A549 (cell line): ENCODE data around the gene PDIA3. TPM values are rescaled to one million over a fixed set of nuclear protein-coding genes. Genes with fewer than 3 reads are reported as not detected.
"Not testable (repeated sequence)": the region's sequence is repeated elsewhere in the genome, so short reads cannot be mapped to it uniquely, and the experiment has no call there.

Experiments used
- ATAC-seq, 2 experiments: fragments of 200-7000 bp in 1 of 2; fragments of >200 bp in 1 of 2; cut with Nextera tagmentation in 1 of 2; cut with Tn5 transposase in 1 of 2; 3 replicates each; pipeline versions ENCODE4 v1.8.0 to v1.9.1; 2018 to 2020; ENCODE audit warnings: mild to moderate bottlenecking in 1 of 2, moderate library complexity in 1 of 2
- CTCF ChIA-PET: fragments of 300-600 bp; sonication (Branson Sonifier 250); formaldehyde crosslinking; extraction: SDS; loops from one replicate; lab custom pipeline; 2021; ENCODE audit warnings: antibody characterized with exemption, inconsistent platforms; lab: Yijun Ruan, JAX
- POLR2A ChIA-PET: fragments of 350-600 bp; formaldehyde crosslinking; extraction: SDS; loops from one replicate; lab custom pipeline; 2021; ENCODE audit warnings: antibody characterized with exemption, inconsistent platforms; lab: Yijun Ruan, JAX
- DNase-seq, 2 experiments: peaks; one replicate each; pipeline versions ENCODE4 v3.0.0 to v3.0.0-alpha.2; 2011 to 2016; ENCODE audit warnings: low read depth in 1 of 2, low spot score in 1 of 2
- FAIRE-seq: peaks from 2 replicates; lab custom pipeline; 2011; peaks lifted over from hg19 to GRCh38; lab: Jason Lieb, UNC
- H3K27ac ChIP-seq, 2 experiments: fragments of >200 bp; sonication (Bioruptor Twin); formaldehyde crosslinking; 3 replicates each; pipeline ENCODE4 v1.5.1; 2016 to 2017
- H3K4me1 ChIP-seq: fragments of >200 bp; sonication (Bioruptor Twin); formaldehyde crosslinking; 3 replicates; pipeline ENCODE4 v1.6.1; 2016
- H3K4me2 ChIP-seq: fragments of >200 bp; sonication (Bioruptor Twin); formaldehyde crosslinking; 3 replicates; pipeline ENCODE4 v1.6.1; 2016
- H3K4me3 ChIP-seq: fragments of >200 bp; sonication (Bioruptor Twin); formaldehyde crosslinking; 3 replicates; pipeline ENCODE4 v1.5.1; 2016
- H3K9me3 ChIP-seq: fragments of >200 bp; sonication (Bioruptor Twin); formaldehyde crosslinking; 3 replicates; pipeline ENCODE4 v1.6.1; 2016
- CBX2 ChIP-seq: fragments of 200-600 bp; sonication (generic); IDR thresholded peaks from 2 replicates; pipeline ENCODE4 v1.6.1; 2016; ENCODE audit warnings: low read depth, mild to moderate bottlenecking, borderline replicate concordance
- EHMT2 ChIP-seq: fragments of 200-600 bp; sonication (generic); IDR thresholded peaks from 2 replicates; pipeline ENCODE4 v1.6.1; 2016; ENCODE audit warnings: antibody characterized with exemption, low read depth, mild to moderate bottlenecking, moderate library complexity
- FOSL2 ChIP-seq, 2 experiments: fragments of 450-650 bp in 1 of 2; fragments of >200 bp in 1 of 2; sonication (Bioruptor Twin) in 1 of 2; formaldehyde crosslinking; IDR thresholded peaks; 2 replicates each; pipeline versions ENCODE4 v1.5.0 to v1.6.1; 2016 to 2020; ENCODE audit warnings: mild to moderate bottlenecking in 1 of 2, moderate library complexity in 1 of 2
- GATA3 ChIP-seq: IDR thresholded peaks from 2 replicates; pipeline ENCODE4 v1.6.1; 2012; ENCODE audit warnings: borderline replicate concordance
- HEYL ChIP-seq: fragments of 250-450 bp; sonication (Bioruptor Pico); IDR thresholded peaks from 2 replicates; pipeline ENCODE4 v1.8.0; 2021; ENCODE audit warnings: mild to moderate bottlenecking, moderate library complexity
- HOXB13 ChIP-seq: fragments of 250-450 bp; sonication (Bioruptor Pico); IDR thresholded peaks from 2 replicates; pipeline ENCODE4 v1.5.0; 2020; ENCODE audit warnings: low read depth, mild to moderate bottlenecking, moderate library complexity
- JUN ChIP-seq, 2 experiments: fragments of >200 bp; sonication (Bioruptor Twin); formaldehyde crosslinking; IDR thresholded peaks; 2 replicates in 1 of 2; 3 replicates in 1 of 2; pipeline ENCODE4 v1.6.1; 2016 to 2017
- MYC ChIP-seq: IDR thresholded peaks from 2 replicates; pipeline ENCODE4 v1.6.1; 2012; ENCODE audit warnings: mild to moderate bottlenecking, inconsistent platforms, low read length, improper control_type of control experiment, borderline replicate concordance
- POLR2A ChIP-seq: IDR thresholded peaks from 2 replicates; pipeline ENCODE4 v1.6.1; 2012; ENCODE audit warnings: mild to moderate bottlenecking, low read length
- POLR2AphosphoS2 ChIP-seq: conservative IDR thresholded peaks from 2 replicates; pipeline ENCODE4 v1.6.1; 2012; ENCODE audit warnings: low read length, improper control_type of control experiment, inconsistent platforms
- RFX5 ChIP-seq: fragments of 450-650 bp; IDR thresholded peaks from 2 replicates; pipeline ENCODE4 v1.7.1; 2014; ENCODE audit warnings: antibody characterized with exemption, mild to moderate bottlenecking, moderate library complexity
- ZC3H11A ChIP-seq: fragments of 450-650 bp; IDR thresholded peaks from 2 replicates; pipeline ENCODE4 v1.6.1; 2014; ENCODE audit warnings: antibody characterized with exemption, mild to moderate bottlenecking
- ZFP36 ChIP-seq: fragments of 450-650 bp; IDR thresholded peaks from 2 replicates; pipeline ENCODE4 v1.6.1; 2014; ENCODE audit warnings: borderline replicate concordance; ENCODE audit not compliant: partially characterized antibody
- ZSCAN20 ChIP-seq: fragments of 250-450 bp; sonication (Bioruptor Pico); IDR thresholded peaks from 2 replicates; pipeline ENCODE4 v1.8.0; 2022; ENCODE audit warnings: mild to moderate bottlenecking, moderate library complexity
- WGBS: methylation state at CpG from one replicate; pipeline ENCODE4 v1.1.6; 2017; ENCODE audit errors: missing lambda C conversion rate; 5-methylcytosine and 5-hydroxymethylcytosine counted together
- polyA plus RNA-seq, 4 experiments: library from polyadenylated mRNA; depleted of rRNA in 3 of 4; stranded (reverse); fragments of >200 nt; fragmentation: RNase III in 1 of 4; extraction: RNeasy Plus Mini Kit Qiagen cat#74134 plus additional on column Dnase treatment in 1 of 4; gene quantifications; 2 replicates in 3 of 4; 3 replicates in 1 of 4; pipeline ENCODE4 v1.2.3, GENCODE V29; 2011 to 2017
- small RNA-seq, 6 experiments: library from RNA; depleted of rRNA; stranded (forward); fragments of <200 nt; gene quantifications; one replicate each; pipeline ENCODE3, GENCODE V24; 2012
- TF ChIP-seq, protein P1 (sequence below): fragments of 250-450 bp; sonication (Bioruptor Pico); IDR thresholded peaks from 2 replicates; pipeline ENCODE4 v1.5.0; 2020; ENCODE audit warnings: low read depth, mild to moderate bottlenecking, moderate library complexity
- TF ChIP-seq, protein P2 (sequence below): IDR thresholded peaks from 2 replicates; pipeline ENCODE4 v1.6.1; 2012; ENCODE audit warnings: low read depth, borderline replicate concordance

Gene PDIA3
- polyA plus RNA-seq, 2 of the 4 experiments (the other 2 are of a cell fraction), result 208 to 257 TPM

DNA sequence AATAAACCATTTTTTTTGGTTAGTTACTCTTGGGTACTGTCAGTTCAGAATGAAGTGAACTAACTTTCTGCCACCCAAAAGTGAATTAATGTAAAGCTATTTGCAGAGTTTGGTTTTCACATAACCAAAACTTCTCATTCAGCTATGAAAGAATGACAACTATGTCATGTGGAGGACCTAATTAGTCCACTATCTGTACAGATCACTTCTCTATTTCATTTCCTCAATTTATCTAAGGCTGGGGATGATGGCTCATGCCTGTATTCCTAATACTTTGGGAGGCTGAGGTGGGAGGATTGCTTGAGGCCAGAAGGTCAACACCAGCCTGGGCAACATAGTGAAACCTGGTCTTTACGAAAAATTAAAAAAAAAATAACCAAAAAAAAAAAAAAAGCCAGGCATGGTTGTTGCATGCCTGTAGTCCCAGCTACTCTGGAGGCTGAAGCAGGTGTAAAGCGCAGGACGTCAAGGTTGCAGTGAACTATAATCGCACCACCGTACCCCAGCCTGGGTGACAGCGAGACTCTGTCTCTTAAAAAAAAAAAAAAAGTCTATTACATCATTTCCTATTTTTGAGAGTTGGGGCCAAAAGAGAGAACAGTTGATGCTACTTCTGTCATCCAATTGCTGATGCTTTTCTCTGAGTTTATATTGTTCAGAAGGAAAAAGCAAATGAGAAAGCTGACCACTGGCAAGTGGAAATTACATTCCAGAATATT, 62.9 kb downstream of the PDIA3 start:
- Histone ChIP-seq H3K4me2 (no peak overlapping the region), H3K4me3 (no peak overlapping the region), H3K27ac (no peak overlapping the region), H3K4me1 (peaks cover 8% of the 10 kb centered on the region), H3K9me3 (no peaks in the 10 kb centered on the region)
- POLR2A ChIA-PET, result interaction anchor here (1.6 kb wide), 1 partner anchor 9 kb away, joined by 4 read pairs; the partner anchor contains the start of genes HYPK and SERINC4
- no peak for FAIRE-seq
- no peak for DNase-seq
- 94% methylated on average over 6 of the region's 6 CpGs for WGBS
- CTCF ChIA-PET, result no interaction called here
- TF ChIP-seq CBX2, result no peak
- TF ChIP-seq, protein P1, sequence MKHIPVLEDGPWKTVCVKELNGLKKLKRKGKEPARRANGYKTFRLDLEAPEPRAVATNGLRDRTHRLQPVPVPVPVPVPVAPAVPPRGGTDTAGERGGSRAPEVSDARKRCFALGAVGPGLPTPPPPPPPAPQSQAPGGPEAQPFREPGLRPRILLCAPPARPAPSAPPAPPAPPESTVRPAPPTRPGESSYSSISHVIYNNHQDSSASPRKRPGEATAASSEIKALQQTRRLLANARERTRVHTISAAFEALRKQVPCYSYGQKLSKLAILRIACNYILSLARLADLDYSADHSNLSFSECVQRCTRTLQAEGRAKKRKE, result no peak
- no peak for TF ChIP-seq GATA3
- TF ChIP-seq JUN (IDR thresholded peaks at IDR 0.05), result no peak
- TF ChIP-seq RFX5, result no peak
- no peak for TF ChIP-seq MYC
- TF ChIP-seq POLR2A, result no peak
- ATAC-seq, result no peak

DNA sequence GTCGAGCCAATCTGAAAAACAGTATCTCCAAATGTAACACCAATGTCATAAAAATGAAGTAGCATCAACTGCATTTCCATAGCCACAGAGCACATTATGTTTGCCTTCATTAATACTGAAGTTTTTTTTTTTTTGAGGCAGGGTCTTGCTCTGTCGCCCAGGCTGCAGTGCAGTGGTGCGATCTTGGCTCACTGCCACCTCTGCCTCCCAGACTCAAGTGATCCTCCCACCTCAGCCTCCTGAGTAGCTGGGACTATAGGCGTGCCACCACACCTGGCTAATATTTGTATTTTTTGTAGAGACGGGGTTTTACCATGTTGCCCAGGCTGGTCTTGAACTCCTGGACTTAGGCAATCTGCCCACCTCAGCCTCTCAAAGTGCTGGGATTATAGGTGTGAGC, 68.8 kb downstream of the PDIA3 start:
- H3K4me1 ChIP-seq, ATAC-seq, FAIRE-seq, POLR2A ChIA-PET, H3K4me2 ChIP-seq, CTCF ChIA-PET, H3K27ac ChIP-seq, H3K9me3 ChIP-seq, DNase-seq, H3K4me3 ChIP-seq: not testable (repeated sequence)
- over 99% methylated on average over 5 of the region's 5 CpGs for WGBS

DNA sequence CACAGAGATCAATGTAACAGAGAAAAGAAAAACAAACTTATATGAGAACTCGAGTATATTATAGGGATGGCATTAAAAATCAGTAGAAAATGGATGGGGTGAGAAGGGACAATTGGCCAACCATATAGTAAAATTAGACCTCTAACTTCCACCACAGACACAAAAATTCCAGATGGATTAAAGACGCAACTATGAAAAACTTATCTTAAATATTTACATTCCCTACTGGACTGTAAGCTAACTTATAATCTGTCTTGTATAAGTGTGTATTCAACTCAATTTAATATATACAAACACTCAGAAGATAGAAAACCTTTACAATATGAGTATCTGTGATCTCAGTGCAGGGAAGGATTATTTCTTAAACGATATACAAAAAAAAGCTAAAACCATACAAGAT, 75.3 kb downstream of the PDIA3 start:
- no peak for FAIRE-seq
- Histone ChIP-seq H3K4me2 (0 out of 3 replicates have a peak overlapping the region, but pooled peaks have one; percentile 13), H3K4me3 (no peak overlapping the region), H3K4me1 (peaks cover 10% of the 10 kb centered on the region; the same call in 2 of the 3 replicates), H3K9me3 (no peaks in the 10 kb centered on the region), H3K27ac (no peak overlapping the region)
- POLR2A ChIA-PET, result no interaction called here
- 55% methylated on average over 3 of the region's 3 CpGs for WGBS
- ATAC-seq, result no peak
- DNase-seq, result no peak
- CTCF ChIA-PET, result interaction anchor here (0.8 to 1.2 kb wide), 4 partner anchors 9 to 29 kb away, joined by 3 to 4 read pairs (median 3); partner anchors contain the start of gene HYPK
- TF ChIP-seq GATA3 (no peak), ZC3H11A (no peak), HEYL (CRISPR knock-in tag) (no peak), JUN (IDR thresholded peaks at IDR 0.05) (no peak), HOXB13 (no peak), POLR2AphosphoS2 (no peak), ZFP36 (no peak), EHMT2 (no peak), ZSCAN20 (CRISPR knock-in tag) (no peak), FOSL2 (IDR thresholded peaks at IDR 0.05) (no peak), FOSL2 (CRISPR knock-in tag; IDR thresholded peaks at IDR 0.05) (no peak)
- TF ChIP-seq, protein P2, sequence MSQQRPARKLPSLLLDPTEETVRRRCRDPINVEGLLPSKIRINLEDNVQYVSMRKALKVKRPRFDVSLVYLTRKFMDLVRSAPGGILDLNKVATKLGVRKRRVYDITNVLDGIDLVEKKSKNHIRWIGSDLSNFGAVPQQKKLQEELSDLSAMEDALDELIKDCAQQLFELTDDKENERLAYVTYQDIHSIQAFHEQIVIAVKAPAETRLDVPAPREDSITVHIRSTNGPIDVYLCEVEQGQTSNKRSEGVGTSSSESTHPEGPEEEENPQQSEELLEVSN, result no peak
- TF ChIP-seq, all 56 proteins: peak for 0

Small RNA genes lying within 50 kb of the gene (small RNA-seq; reads per million reads assigned to genes)
- gene MIR1282, result 0 reads per million in 6 experiments
- gene RNU6-353P, result 0 to 0.69 (median 0.28) reads per million in 6 experiments
- gene RNU6-354P, result 0 reads per million in 6 experiments

Other genes with a start within 250 kb of the PDIA3 start
- gene MAP1A, start 228.8 kb upstream of the PDIA3 start, polyA plus RNA-seq (2011; rRNA removed), result 0.43 and 0.48 TPM in 2 replicates
- 0.46 to 0.54 TPM (median 0.52 TPM) in 3 replicates for gene MAP1A, start 228.8 kb upstream of the PDIA3 start, polyA plus RNA-seq (2017; fragmentation: RNase III; extraction: RNeasy Plus Mini Kit Qiagen cat#74134 plus additional on column Dnase treatment)
- gene PPIP5K1, start 156.2 kb upstream of the PDIA3 start, polyA plus RNA-seq (2011; rRNA removed), result 19.2 and 19.6 TPM in 2 replicates
- gene PPIP5K1, start 156.2 kb upstream of the PDIA3 start, polyA plus RNA-seq (2017; fragmentation: RNase III; extraction: RNeasy Plus Mini Kit Qiagen cat#74134 plus additional on column Dnase treatment), result 9.3 to 9.7 TPM (median 9.5 TPM) in 3 replicates
- 2.6 TPM in 2 replicates for gene CKMT1B, start 152.4 kb upstream of the PDIA3 start, polyA plus RNA-seq (2011; rRNA removed)
- 1.9 to 4.1 TPM (median 2.6 TPM) in 3 replicates for gene CKMT1B, start 152.4 kb upstream of the PDIA3 start, polyA plus RNA-seq (2017; fragmentation: RNase III; extraction: RNeasy Plus Mini Kit Qiagen cat#74134 plus additional on column Dnase treatment)
- gene STRC, start 127.6 kb upstream of the PDIA3 start, polyA plus RNA-seq (2011; rRNA removed), result 0.09 and 0.27 TPM in 2 replicates
- 0.07 to 0.08 TPM in 2 of 3 replicates, not detected in the other for gene STRC, start 127.6 kb upstream of the PDIA3 start, polyA plus RNA-seq (2017; fragmentation: RNase III; extraction: RNeasy Plus Mini Kit Qiagen cat#74134 plus additional on column Dnase treatment)
- gene CATSPER2, start 97.6 kb upstream of the PDIA3 start, polyA plus RNA-seq (2011; rRNA removed), result 2.0 and 2.7 TPM in 2 replicates
- 1.2 to 2.0 TPM (median 1.2 TPM) in 3 replicates for gene CATSPER2, start 97.6 kb upstream of the PDIA3 start, polyA plus RNA-seq (2017; fragmentation: RNase III; extraction: RNeasy Plus Mini Kit Qiagen cat#74134 plus additional on column Dnase treatment)
- gene CKMT1A, start 52.6 kb upstream of the PDIA3 start, polyA plus RNA-seq (2011; rRNA removed), result 3.0 and 3.7 TPM in 2 replicates
- gene CKMT1A, start 52.6 kb upstream of the PDIA3 start, polyA plus RNA-seq (2017; fragmentation: RNase III; extraction: RNeasy Plus Mini Kit Qiagen cat#74134 plus additional on column Dnase treatment), result 1.5 to 2.9 TPM (median 1.6 TPM) in 3 replicates
- 1.8 and 2.1 TPM in 2 replicates for gene ELL3, start 30.5 kb downstream of the PDIA3 start, polyA plus RNA-seq (2011; rRNA removed)
- gene ELL3, start 30.5 kb downstream of the PDIA3 start, polyA plus RNA-seq (2017; fragmentation: RNase III; extraction: RNeasy Plus Mini Kit Qiagen cat#74134 plus additional on column Dnase treatment), result 1.4 to 1.7 TPM (median 1.5 TPM) in 3 replicates
- gene SERF2, start 45.9 kb downstream of the PDIA3 start, polyA plus RNA-seq (2011; rRNA removed), result 317 and 464 TPM in 2 replicates
- gene SERF2, start 45.9 kb downstream of the PDIA3 start, polyA plus RNA-seq (2017; fragmentation: RNase III; extraction: RNeasy Plus Mini Kit Qiagen cat#74134 plus additional on column Dnase treatment), result 569 to 597 TPM (median 576 TPM) in 3 replicates
- gene SERINC4, start 53.8 kb downstream of the PDIA3 start, polyA plus RNA-seq (2011; rRNA removed), result 0.05 and 0.07 TPM in 2 replicates
- 0.04 to 0.12 TPM (median 0.04 TPM) in 3 replicates for gene SERINC4, start 53.8 kb downstream of the PDIA3 start, polyA plus RNA-seq (2017; fragmentation: RNase III; extraction: RNeasy Plus Mini Kit Qiagen cat#74134 plus additional on column Dnase treatment)
- gene HYPK, start 54.2 kb downstream of the PDIA3 start, polyA plus RNA-seq (2011; rRNA removed), result 10.7 and 21.0 TPM in 2 replicates
- 45.5 to 80.8 TPM (median 66.5 TPM) in 3 replicates for gene HYPK, start 54.2 kb downstream of the PDIA3 start, polyA plus RNA-seq (2017; fragmentation: RNase III; extraction: RNeasy Plus Mini Kit Qiagen cat#74134 plus additional on column Dnase treatment)
- gene MFAP1, start 78.3 kb downstream of the PDIA3 start, polyA plus RNA-seq (2011; rRNA removed), result 22.5 and 31.7 TPM in 2 replicates
- 37.4 to 40.3 TPM (median 40.1 TPM) in 3 replicates for gene MFAP1, start 78.3 kb downstream of the PDIA3 start, polyA plus RNA-seq (2017; fragmentation: RNase III; extraction: RNeasy Plus Mini Kit Qiagen cat#74134 plus additional on column Dnase treatment)
- 9.3 and 12.1 TPM in 2 replicates for gene WDR76, start 80.6 kb downstream of the PDIA3 start, polyA plus RNA-seq (2011; rRNA removed)
- gene WDR76, start 80.6 kb downstream of the PDIA3 start, polyA plus RNA-seq (2017; fragmentation: RNase III; extraction: RNeasy Plus Mini Kit Qiagen cat#74134 plus additional on column Dnase treatment), result 15.6 to 18.1 TPM (median 17.5 TPM) in 3 replicates